ENCODE data around the gene LILRA2.
"Not testable (repeated sequence)": the region's sequence is repeated elsewhere in the genome, so short reads cannot be mapped to it uniquely, and the experiment has no call there.

Gene LILRA2

DNA sequence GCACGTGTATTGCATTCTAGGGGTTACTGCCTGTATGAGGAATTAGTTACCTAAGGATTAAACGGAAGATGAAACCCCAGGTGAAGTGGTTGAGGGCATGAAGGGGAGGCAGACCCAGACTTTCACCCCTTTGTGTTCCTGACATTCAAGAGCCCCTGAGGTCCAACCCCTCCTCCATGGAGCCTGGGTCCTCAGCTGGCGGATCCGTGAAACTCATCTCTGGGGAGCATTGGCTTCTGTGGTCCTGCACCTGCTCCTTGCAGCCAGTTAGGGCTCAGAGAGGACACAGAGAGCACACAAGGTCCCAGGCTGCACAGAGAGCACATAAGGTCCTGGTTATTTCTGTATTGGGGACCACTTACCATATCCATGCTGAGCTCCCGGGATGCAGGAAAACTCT is 12.8 kb downstream of the LILRA2 start:
- Histone ChIP-seq H3K27ac (no peak overlapping the region), H3K27me3 (ENCODE audit: insufficient read depth, low read depth, severe bottlenecking) (peaks cover 60% of the 10 kb centered on the region), H3K9me3 (ENCODE audit: severe bottlenecking) (no peaks in the 10 kb centered on the region)

GRCh38 chr19:54587026-54587425 is 13.4 kb downstream of the LILRA2 start:
- Histone ChIP-seq H3K27me3 (ENCODE audit: insufficient read depth, low read depth, severe bottlenecking) (peaks cover 60% of the 10 kb centered on the region), H3K9me3 (ENCODE audit: severe bottlenecking) (no peaks in the 10 kb centered on the region), H3K36me3 (no peaks in the 10 kb centered on the region), H3K4me3 (ENCODE audit: low read depth, low read length) (no peak overlapping the region), H3K27ac (no peak overlapping the region)
- no peak for DNase-seq
- TF ChIP-seq CTCF (IDR thresholded peaks at IDR 0.05; ENCODE audit: low read depth, low read length) = no peak

More for the DNA sequence above, 12.8 kb downstream of the LILRA2 start:
- Histone ChIP-seq H3K36me3 (no peaks in the 10 kb centered on the region), H3K4me3 (ENCODE audit: low read depth, low read length) (no peak overlapping the region)
- no peak for DNase-seq
- TF ChIP-seq CTCF (IDR thresholded peaks at IDR 0.05; ENCODE audit: low read depth, low read length) = no peak

- DNase-seq; H3K4me3 ChIP-seq (ENCODE audit: low read depth, low read length); H3K9me3 ChIP-seq (ENCODE audit: severe bottlenecking); H3K27ac ChIP-seq; H3K36me3 ChIP-seq: not testable (repeated sequence)
- peaks cover 54% of the 10 kb centered on the region for H3K27me3 ChIP-seq (ENCODE audit: insufficient read depth, low read depth, severe bottlenecking)
Observed at GRCh38 chr19:54593445-54593844, 19.9 kb downstream of the LILRA2 start, which contains the start of gene LILRA1. TSS of gene LILRA1 (plus strand) at chr19:54593632. CDS start at chr19:54594245, 613 bp downstream.

DNA sequence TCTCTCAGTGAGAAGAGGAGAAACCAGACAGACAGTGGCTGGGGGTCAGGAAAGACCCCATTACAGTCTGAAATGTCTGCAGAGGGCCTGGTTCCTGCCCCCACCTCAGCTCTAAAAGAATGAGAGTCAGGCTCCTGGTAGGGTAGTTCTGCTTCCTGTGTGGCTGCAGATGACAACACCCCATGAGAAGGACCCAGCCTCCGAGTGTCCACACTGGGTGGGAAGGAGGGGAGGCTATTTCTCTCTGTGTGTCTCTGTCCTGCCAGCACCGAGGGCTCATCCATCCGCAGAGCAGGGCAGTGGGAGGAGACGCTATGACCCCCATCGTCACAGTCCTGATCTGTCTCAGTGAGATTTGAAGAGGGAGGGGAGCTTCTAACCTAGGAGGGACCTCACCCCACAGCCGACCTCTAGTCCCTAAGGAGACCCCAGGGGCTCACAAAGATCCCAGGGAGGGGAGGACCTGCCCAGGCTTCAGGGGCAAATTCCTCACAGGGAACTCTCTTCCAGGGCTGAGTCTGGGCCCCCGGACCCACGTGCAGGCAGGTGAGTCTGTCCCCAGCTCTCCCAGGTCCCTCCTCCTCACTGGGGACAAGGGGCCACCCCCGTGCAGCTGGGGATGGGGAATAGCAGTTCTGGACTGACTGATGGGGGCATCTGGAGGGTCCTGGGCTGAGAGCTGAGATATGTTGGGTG is 20.5 kb downstream of the LILRA2 start:
- not testable (repeated sequence) for H3K27ac ChIP-seq; H3K36me3 ChIP-seq; H3K9me3 ChIP-seq (ENCODE audit: severe bottlenecking); DNase-seq; H3K4me3 ChIP-seq (ENCODE audit: low read depth, low read length)
- H3K27me3 ChIP-seq (ENCODE audit: insufficient read depth, low read depth, severe bottlenecking) = peaks cover 55% of the 10 kb centered on the region

GRCh38 chr19:54594737-54595136 is 21.1 kb downstream of the LILRA2 start:
- TF ChIP-seq CTCF (IDR thresholded peaks at IDR 0.05; ENCODE audit: low read depth, low read length) = no peak
- no peaks in the 10 kb centered on the region for H3K36me3 ChIP-seq
- no peak for DNase-seq
- peaks cover 55% of the 10 kb centered on the region for H3K27me3 ChIP-seq (ENCODE audit: insufficient read depth, low read depth, severe bottlenecking)
- H3K9me3 ChIP-seq (ENCODE audit: severe bottlenecking) = no peaks in the 10 kb centered on the region
- H3K4me3 ChIP-seq (ENCODE audit: low read depth, low read length) = no peak overlapping the region
- no peak overlapping the region for H3K27ac ChIP-seq

- not testable (repeated sequence) for H3K9me3 ChIP-seq (ENCODE audit: severe bottlenecking)
- H3K27me3 ChIP-seq (ENCODE audit: insufficient read depth, low read depth, severe bottlenecking) = peaks cover 50% of the 10 kb centered on the region
Observed at GRCh38 chr19:54595680-54596436, 22.3 kb downstream of the LILRA2 start.

DNA sequence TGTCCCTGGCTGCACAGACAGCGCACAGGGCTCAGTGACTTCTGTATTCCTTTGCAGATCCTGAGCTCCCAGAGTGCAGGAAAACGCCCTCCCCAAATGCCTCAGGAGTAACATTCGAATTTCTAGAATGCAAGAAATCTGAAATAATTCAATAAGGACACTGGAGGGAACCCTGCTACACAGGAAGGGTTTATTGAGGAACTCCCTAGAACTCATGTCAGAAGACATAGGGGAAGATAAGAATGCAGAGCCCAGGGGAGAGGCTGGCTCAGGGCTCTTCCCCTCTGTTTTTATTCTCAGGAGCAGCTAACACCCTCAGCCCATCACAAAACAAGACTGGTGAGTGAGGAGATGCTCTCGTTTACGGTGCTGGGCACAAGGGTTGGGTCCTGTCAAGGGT is 26.6 kb downstream of the LILRA2 start:
- Histone ChIP-seq H3K4me3 (ENCODE audit: low read depth, low read length) (no peak overlapping the region), H3K27me3 (ENCODE audit: insufficient read depth, low read depth, severe bottlenecking) (peaks cover 47% of the 10 kb centered on the region), H3K27ac (no peak overlapping the region), H3K9me3 (ENCODE audit: severe bottlenecking) (peaks cover 6% of the 10 kb centered on the region), H3K36me3 (no peaks in the 10 kb centered on the region)
- no peak for DNase-seq
- no peak for TF ChIP-seq CTCF (IDR thresholded peaks at IDR 0.05; ENCODE audit: low read depth, low read length)

More at GRCh38 chr19:54595680-54596436, 22.3 kb downstream of the LILRA2 start:
- H3K27ac ChIP-seq; H3K4me3 ChIP-seq (ENCODE audit: low read depth, low read length); H3K36me3 ChIP-seq; DNase-seq: not testable (repeated sequence)

Data from WERI-Rb-1 (cell line).